GM12878 (cell line): ENCODE data around the gene HHAT.

ENCODE experiments used
- BCLAF1 ChIP-seq: fragments of 450-650 bp; IDR thresholded peaks from 2 replicates; pipeline ENCODE4 v1.6.1; 2017; ENCODE audit warnings: antibody characterized with exemption, mild to moderate bottlenecking, moderate library complexity
- BRCA1 ChIP-seq: IDR thresholded peaks from 2 replicates; pipeline ENCODE4 v1.6.1; 2011; ENCODE audit warnings: low read depth, low read length, improper control_type of control experiment
- CREB1 ChIP-seq: IDR thresholded peaks from 2 replicates; pipeline ENCODE4 v1.6.1; 2012; ENCODE audit warnings: low read depth, mild to moderate bottlenecking, inconsistent platforms
- CTCF ChIP-seq, 3 experiments: IDR thresholded peaks in 2 of 3; conservative IDR thresholded peaks in 1 of 3; 2 replicates each; pipeline ENCODE4 v1.5.1; 2011; ENCODE audit warnings: low read depth in 3 of 3, low read length in 3 of 3, mild to moderate bottlenecking in 3 of 3, control low read depth in 2 of 3, moderate library complexity in 2 of 3, inconsistent platforms in 1 of 3, mixed read lengths in 1 of 3; ENCODE audit not compliant: control insufficient read depth in 2 of 3, insufficient read depth in 1 of 3; ENCODE audit errors: extremely low read depth in 1 of 3
- EP300 ChIP-seq, 2 experiments: fragments of 150-350 bp in 1 of 2; IDR thresholded peaks; 2 replicates each; pipeline ENCODE4 v1.6.1; 2011 to 2012; ENCODE audit warnings: low read depth in 2 of 2, low read length in 2 of 2, borderline replicate concordance in 1 of 2, improper control_type of control experiment in 1 of 2, inconsistent platforms in 1 of 2; ENCODE audit not compliant: control insufficient read depth in 1 of 2
- EZH2 ChIP-seq: IDR thresholded peaks from 2 replicates; pipeline ENCODE4 v1.6.1; 2012; ENCODE audit warnings: low read depth, mild to moderate bottlenecking, control low read depth, inconsistent platforms, low read length, borderline replicate concordance; ENCODE audit not compliant: control insufficient read depth
- JUNB ChIP-seq: IDR thresholded peaks from 2 replicates; pipeline ENCODE4 v1.6.1; 2016; ENCODE audit warnings: antibody characterized with exemption, mild to moderate bottlenecking
- KDM1A ChIP-seq: fragments of 200-600 bp; sonication (generic); IDR thresholded peaks from 2 replicates; pipeline ENCODE4 v1.6.1; 2016; ENCODE audit warnings: borderline replicate concordance
- LARP7 ChIP-seq: fragments of 450-650 bp; IDR thresholded peaks from 2 replicates; pipeline ENCODE4 v1.6.1; 2017; ENCODE audit warnings: mild to moderate bottlenecking
- POLR2A ChIP-seq: IDR thresholded peaks from 2 replicates; pipeline ENCODE4 v1.6.1; 2011; ENCODE audit warnings: low read depth, mild to moderate bottlenecking, low read length
- SP1 ChIP-seq: IDR thresholded peaks from one replicate; pipeline ENCODE4 v1.6.1; 2011; ENCODE audit warnings: low read depth, low read length
- ZNF207 ChIP-seq: fragments of 450-650 bp; IDR thresholded peaks from 2 replicates; pipeline ENCODE4 v1.6.1; 2014; ENCODE audit warnings: antibody characterized with exemption, mild to moderate bottlenecking, borderline replicate concordance
- ZZZ3 ChIP-seq: IDR thresholded peaks from 2 replicates; pipeline ENCODE4 v1.6.1; 2011; ENCODE audit warnings: low read depth; ENCODE audit not compliant: control insufficient read depth, insufficient read length

- TF ChIP-seq CTCF (IDR thresholded peaks at IDR 0.05 in 2 of 3, conservative IDR thresholded peaks at IDR 0.05 in 1 of 3; ENCODE audit: control insufficient read depth in 2 of 3, extremely low read depth in 1 of 3, insufficient read depth in 1 of 3, low read depth in 3 of 3, low read length in 3 of 3), result no peak
- TF ChIP-seq LARP7, result no peak
- TF ChIP-seq EZH2, result no peak
- no peak for TF ChIP-seq KDM1A
- TF ChIP-seq ZZZ3, result no peak
- no peak for TF ChIP-seq JUNB
- no peak for TF ChIP-seq BCLAF1
- TF ChIP-seq BRCA1, result no peak
- no peak for TF ChIP-seq CREB1
- no peak for TF ChIP-seq EP300 (IDR thresholded peaks at IDR 0.05; ENCODE audit: borderline replicate concordance in 1 of 2, control insufficient read depth in 1 of 2, low read depth in 2 of 2, low read length in 2 of 2)
- no peak for TF ChIP-seq ZNF207
- TF ChIP-seq POLR2A, result no peak
- TF ChIP-seq SP1, result no peak
Measured at GRCh38 chr1:210663730-210664573, 335.2 kb downstream of the HHAT start.
